ENCODE results near the gene AKTIP.
"Not testable (repeated sequence)": the region's sequence is repeated elsewhere in the genome, so short reads cannot be mapped to it uniquely, and the experiment has no call there.

AKTIP gene

GRCh38 chr16:53515259-53515658 is 12.2 kb upstream of the AKTIP start:
- no peak for DNase-seq

- not testable (repeated sequence) for DNase-seq
These were observed 9.8 kb upstream of the AKTIP start for GRCh38 chr16:53512795-53513194.

GRCh38 chr16:53511403-53512280 is 8.6 kb upstream of the AKTIP start:
- DNase-seq, result peak; percentile 61

GRCh38 chr16:53511084-53511402 is 8.0 kb upstream of the AKTIP start:
- DNase-seq, result no peak

- DNase-seq, result no peak
These were observed 7.7 kb upstream of the AKTIP start for GRCh38 chr16:53510704-53511070.

- DNase-seq, result peak; percentile 2
These were observed 7.1 kb upstream of the AKTIP start for GRCh38 chr16:53509906-53510703.

- DNase-seq, result no peak
These were observed 4.6 kb upstream of the AKTIP start for GRCh38 chr16:53507464-53508179.

- DNase-seq, result no peak
These were observed 3.2 kb upstream of the AKTIP start for GRCh38 chr16:53506254-53506653.

- no peak for DNase-seq
These were observed 1.7 kb upstream of the AKTIP start for GRCh38 chr16:53504665-53505064.

GRCh38 chr16:53503991-53504663 is 1.1 kb upstream of the AKTIP start:
- no peak for DNase-seq

GRCh38 chr16:53503270-53503923 is 388 bp upstream of the AKTIP start:
- DNase-seq, result peak; percentile 98

GRCh38 chr16:53501216-53501859 is 1.7 kb downstream of the AKTIP start:
- no peak for DNase-seq

GRCh38 chr16:53498984-53499383 is 4.0 kb downstream of the AKTIP start:
- DNase-seq, result no peak

- no peak for DNase-seq
These were observed 7.7 kb downstream of the AKTIP start for GRCh38 chr16:53495325-53495724.

GRCh38 chr16:53494636-53495035 is 8.4 kb downstream of the AKTIP start:
- DNase-seq, result no peak

- DNase-seq, result no peak
These were observed 10.5 kb downstream of the AKTIP start for GRCh38 chr16:53492503-53492902.

- DNase-seq, result no peak
These were observed 13.3 kb downstream of the AKTIP start for GRCh38 chr16:53489755-53490154.

- no peak for DNase-seq
These were observed 16.8 kb downstream of the AKTIP start for GRCh38 chr16:53486230-53486629.

GRCh38 chr16:53484542-53484941 is 18.5 kb downstream of the AKTIP start:
- DNase-seq, result no peak

- no peak for DNase-seq
These were observed 20.9 kb downstream of the AKTIP start for GRCh38 chr16:53482123-53482522.

- no peak for DNase-seq
These were observed 22.6 kb downstream of the AKTIP start for GRCh38 chr16:53480394-53480793.

- no peak for DNase-seq
These were observed 24.0 kb downstream of the AKTIP start for GRCh38 chr16:53478965-53479364.
